Measurements from ENCODE around the gene ILKAP.
A peak's percentile ranks its signal among the peaks of the same experiment; 100 is the strongest.

The ILKAP gene

GRCh38 chr2:238203094-238203972 lies at the start of gene ILKAP:
TSS of gene ILKAP (minus strand) at chr2:238203695. CDS start at chr2:238203553, 142 bp downstream.
- DNase-seq (ENCODE audit: low read depth) = peak; percentile 21
- H3K4me3 ChIP-seq (ENCODE audit: low read depth, low read length) = peak within 1 kb of the TSS; percentile 72

- no peak for DNase-seq (ENCODE audit: low read depth)
- no peak overlapping the region for H3K4me3 ChIP-seq (ENCODE audit: low read depth, low read length)
Observed at GRCh38 chr2:238252766-238253630, 49.5 kb upstream of the ILKAP start.

- no peak for DNase-seq (ENCODE audit: low read depth)
- no peak overlapping the region for H3K4me3 ChIP-seq (ENCODE audit: low read depth, low read length)
Observed at GRCh38 chr2:238251986-238252385, 48.5 kb upstream of the ILKAP start.

- H3K4me3 ChIP-seq (ENCODE audit: low read depth, low read length) = no peak overlapping the region
- no peak for DNase-seq (ENCODE audit: low read depth)
Observed at GRCh38 chr2:238251331-238251730, 47.8 kb upstream of the ILKAP start.

- DNase-seq (ENCODE audit: low read depth) = no peak
- no peak overlapping the region for H3K4me3 ChIP-seq (ENCODE audit: low read depth, low read length)
Observed at GRCh38 chr2:238250896-238251295, 47.4 kb upstream of the ILKAP start.

GRCh38 chr2:238247841-238248453 lies 44.5 kb upstream of the ILKAP start:
- DNase-seq (ENCODE audit: low read depth) = no peak
- H3K4me3 ChIP-seq (ENCODE audit: low read depth, low read length) = no peak overlapping the region

- DNase-seq (ENCODE audit: low read depth) = no peak
- no peak overlapping the region for H3K4me3 ChIP-seq (ENCODE audit: low read depth, low read length)
Observed at GRCh38 chr2:238247002-238247822, 43.7 kb upstream of the ILKAP start.

- H3K4me3 ChIP-seq (ENCODE audit: low read depth, low read length) = no peak overlapping the region
- DNase-seq (ENCODE audit: low read depth) = no peak
Observed at GRCh38 chr2:238244151-238244550, 40.7 kb upstream of the ILKAP start.

GRCh38 chr2:238243496-238244076 lies 40.1 kb upstream of the ILKAP start:
- DNase-seq (ENCODE audit: low read depth) = no peak
- no peak overlapping the region for H3K4me3 ChIP-seq (ENCODE audit: low read depth, low read length)

GRCh38 chr2:238242731-238243495 lies 39.4 kb upstream of the ILKAP start:
- no peak overlapping the region for H3K4me3 ChIP-seq (ENCODE audit: low read depth, low read length)
- DNase-seq (ENCODE audit: low read depth) = no peak

GRCh38 chr2:238241970-238242369 lies 38.5 kb upstream of the ILKAP start:
- no peak for DNase-seq (ENCODE audit: low read depth)
- H3K4me3 ChIP-seq (ENCODE audit: low read depth, low read length) = no peak overlapping the region

GRCh38 chr2:238240757-238241711 lies 37.5 kb upstream of the ILKAP start:
- H3K4me3 ChIP-seq (ENCODE audit: low read depth, low read length) = peak overlapping the region; percentile 20
- DNase-seq (ENCODE audit: low read depth) = peak; percentile 36

- H3K4me3 ChIP-seq (ENCODE audit: low read depth, low read length) = peak within 1 kb of the TSS; percentile 61
- peak; percentile 53 for DNase-seq (ENCODE audit: low read depth)
Observed at GRCh38 chr2:238239863-238240756, 36.6 kb upstream of the ILKAP start, which contains the start of gene HES6. TSS of gene HES6 (minus strand) at chr2:238240038. CDS start at chr2:238239905, 133 bp downstream.

- peak overlapping the region; percentile 61 for H3K4me3 ChIP-seq (ENCODE audit: low read depth, low read length)
- DNase-seq (ENCODE audit: low read depth) = no peak
Observed at GRCh38 chr2:238239543-238239862, 36.0 kb upstream of the ILKAP start.

GRCh38 chr2:238238766-238239542 lies 35.5 kb upstream of the ILKAP start:
- DNase-seq (ENCODE audit: low read depth) = no peak
- H3K4me3 ChIP-seq (ENCODE audit: low read depth, low read length) = peak overlapping the region; percentile 61
